OCI-LY3 (cell line): ENCODE measurements around the gene ATRN.

Experiments
- H2AFZ ChIP-seq: fragments of 200-600, 300-600 bp; shearing (Covaris generic); 2 replicates; pipeline ENCODE4 v1.6.0; 2014; ENCODE audit warnings: antibody characterized with exemption, low read depth, low read length
- H3K27ac ChIP-seq: fragments of 200-600, 300-600 bp; sonication (generic); 2 replicates; pipeline ENCODE4 v1.5.1; 2014; ENCODE audit warnings: mild to moderate bottlenecking, low read length, moderate library complexity, mixed read lengths
- H3K27me3 ChIP-seq: fragments of 200-600, 300-600 bp; sonication (generic); 2 replicates; pipeline ENCODE4 v1.6.1; 2014; ENCODE audit warnings: low read depth, low read length, mixed read lengths
- H3K36me3 ChIP-seq: fragments of 200-600, 300-600 bp; sonication (generic); replicated peaks from 2 replicates; pipeline ENCODE3; 2014; ENCODE audit warnings: low read depth, low read length, mixed read lengths
- H3K4me1 ChIP-seq: fragments of 300-600, 200-600 bp; sonication (generic); 2 replicates; pipeline ENCODE4 v1.6.1; 2014; ENCODE audit warnings: low read length, mixed read lengths
- H3K4me2 ChIP-seq: fragments of 200-600, 300-600 bp; sonication (generic); 2 replicates; pipeline ENCODE4 v1.6.1; 2014; ENCODE audit warnings: low read length, mixed read lengths
- H3K4me3 ChIP-seq: fragments of 300-600, 200-600 bp; sonication (generic); 2 replicates; pipeline ENCODE4 v1.5.1; 2014; ENCODE audit warnings: antibody characterized with exemption, mild to moderate bottlenecking, low read length, moderate library complexity
- H3K79me2 ChIP-seq: fragments of 300-600, 200-600 bp; shearing (Covaris generic); 2 replicates; pipeline ENCODE4 v1.6.1; 2014; ENCODE audit warnings: mild to moderate bottlenecking, low read length, mixed read lengths
- H3K9ac ChIP-seq: fragments of 300-600, 200-600 bp; shearing (Covaris generic); 2 replicates; pipeline ENCODE4 v1.6.0; 2014; ENCODE audit warnings: mild to moderate bottlenecking, low read length, moderate library complexity
- H3K9me3 ChIP-seq: fragments of 200-600, 300-600 bp; shearing (Covaris generic); 2 replicates; pipeline ENCODE4 v1.6.1; 2014; ENCODE audit warnings: low read length, mixed read lengths; ENCODE audit not compliant: insufficient read depth
- H4K20me1 ChIP-seq: fragments of 200-600, 300-600 bp; sonication (generic); 2 replicates; pipeline ENCODE4 v1.6.1; 2016; ENCODE audit warnings: low read length, mixed read lengths; ENCODE audit not compliant: insufficient read depth
- EZH2phosphoT487 ChIP-seq: fragments of 200-600 bp; shearing (Covaris generic); IDR thresholded peaks from 2 replicates; pipeline ENCODE4 v1.6.1; 2018; ENCODE audit warnings: antibody characterized with exemption, mixed run types, low read depth
- TF ChIP-seq, protein P1 (sequence below): fragments of 200-600, 300-600 bp; sonication (generic); IDR thresholded peaks from 2 replicates; pipeline ENCODE4 v1.5.1; 2014; ENCODE audit warnings: antibody characterized with exemption, low read length, low read depth

Gene ATRN

DNA sequence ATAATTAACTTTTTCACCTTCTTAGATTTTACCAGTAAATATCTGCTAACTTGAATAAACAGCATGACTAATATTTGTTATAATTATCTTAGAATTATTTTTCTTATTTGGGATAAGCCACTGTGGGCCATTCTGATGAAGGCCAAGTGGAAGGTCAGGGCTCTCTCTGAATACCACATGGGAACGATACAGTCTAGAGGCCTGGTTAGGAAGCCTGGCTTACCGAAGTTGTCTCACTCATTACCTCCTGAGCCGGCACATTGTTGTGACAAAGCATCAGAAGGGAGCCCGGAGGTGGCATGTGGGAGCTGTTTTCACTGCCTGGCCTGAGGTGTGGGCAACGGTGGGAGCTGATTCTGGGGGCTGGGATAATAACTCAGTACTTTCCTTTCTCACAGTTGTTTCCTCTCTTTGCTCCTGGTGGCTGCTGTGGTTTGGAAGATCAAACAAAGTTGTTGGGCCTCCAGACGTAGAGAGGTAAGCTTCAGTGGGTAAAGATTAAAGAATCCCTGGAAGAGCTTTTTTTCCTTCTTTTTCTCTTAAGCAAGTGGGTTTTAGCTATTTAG, 163.2 kb downstream of the ATRN start:
- H2AFZ ChIP-seq: no peak overlapping the region
- H3K4me3 ChIP-seq: no peak overlapping the region
- no peaks in the 10 kb centered on the region for H3K36me3 ChIP-seq
- H3K9me3 ChIP-seq: no peaks in the 10 kb centered on the region
- H3K79me2 ChIP-seq: no peaks in the 10 kb centered on the region
- no peak overlapping the region for H3K9ac ChIP-seq
- no peaks in the 10 kb centered on the region for H4K20me1 ChIP-seq
- H3K27ac ChIP-seq: no peak overlapping the region
- H3K4me1 ChIP-seq: no peaks in the 10 kb centered on the region
- TF ChIP-seq, protein P1, sequence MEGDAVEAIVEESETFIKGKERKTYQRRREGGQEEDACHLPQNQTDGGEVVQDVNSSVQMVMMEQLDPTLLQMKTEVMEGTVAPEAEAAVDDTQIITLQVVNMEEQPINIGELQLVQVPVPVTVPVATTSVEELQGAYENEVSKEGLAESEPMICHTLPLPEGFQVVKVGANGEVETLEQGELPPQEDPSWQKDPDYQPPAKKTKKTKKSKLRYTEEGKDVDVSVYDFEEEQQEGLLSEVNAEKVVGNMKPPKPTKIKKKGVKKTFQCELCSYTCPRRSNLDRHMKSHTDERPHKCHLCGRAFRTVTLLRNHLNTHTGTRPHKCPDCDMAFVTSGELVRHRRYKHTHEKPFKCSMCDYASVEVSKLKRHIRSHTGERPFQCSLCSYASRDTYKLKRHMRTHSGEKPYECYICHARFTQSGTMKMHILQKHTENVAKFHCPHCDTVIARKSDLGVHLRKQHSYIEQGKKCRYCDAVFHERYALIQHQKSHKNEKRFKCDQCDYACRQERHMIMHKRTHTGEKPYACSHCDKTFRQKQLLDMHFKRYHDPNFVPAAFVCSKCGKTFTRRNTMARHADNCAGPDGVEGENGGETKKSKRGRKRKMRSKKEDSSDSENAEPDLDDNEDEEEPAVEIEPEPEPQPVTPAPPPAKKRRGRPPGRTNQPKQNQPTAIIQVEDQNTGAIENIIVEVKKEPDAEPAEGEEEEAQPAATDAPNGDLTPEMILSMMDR: no peak
- TF ChIP-seq EZH2phosphoT487: no peak
- no peaks in the 10 kb centered on the region for H3K27me3 ChIP-seq
- H3K4me2 ChIP-seq: no peak overlapping the region

- Histone ChIP-seq H3K4me2 (no peak overlapping the region), H3K9ac (no peak overlapping the region), H3K27me3 (no peaks in the 10 kb centered on the region), H3K9me3 (peaks cover 3% of the 10 kb centered on the region; the same call in 1 of the 2 replicates), H3K79me2 (no peaks in the 10 kb centered on the region), H3K36me3 (peaks cover 8% of the 10 kb centered on the region), H4K20me1 (no peaks in the 10 kb centered on the region), H3K4me3 (no peak overlapping the region), H3K27ac (no peak overlapping the region), H3K4me1 (no peaks in the 10 kb centered on the region), H2AFZ (no peak overlapping the region)
- TF ChIP-seq, protein P1: no peak
- TF ChIP-seq EZH2phosphoT487: no peak
These were observed 164.5 kb downstream of the ATRN start for GRCh38 chr20:3635346-3635745.

DNA sequence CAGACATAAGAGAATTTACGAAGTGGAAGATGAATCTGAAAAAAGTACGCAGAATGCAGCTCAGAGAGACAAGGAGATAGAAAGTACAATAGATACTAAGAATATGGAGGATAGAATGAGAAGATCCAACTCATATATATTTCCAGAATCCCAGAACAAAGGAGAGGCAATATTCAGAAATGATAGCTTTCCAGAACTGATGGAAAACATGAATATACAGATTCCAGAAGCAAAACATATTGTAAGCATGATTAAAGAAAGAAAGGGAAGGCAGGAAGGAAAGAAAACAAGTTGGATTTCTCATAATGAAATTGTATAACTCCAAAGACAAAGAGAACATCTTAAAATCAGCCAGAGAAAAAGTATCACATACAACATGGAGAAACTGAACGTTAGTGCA, 169.4 kb downstream of the ATRN start:
- H3K4me2 ChIP-seq: no peak overlapping the region
- no peak overlapping the region for H3K27ac ChIP-seq
- no peak overlapping the region for H3K9ac ChIP-seq
- no peaks in the 10 kb centered on the region for H3K79me2 ChIP-seq
- H3K4me1 ChIP-seq: no peaks in the 10 kb centered on the region
- no peak overlapping the region for H2AFZ ChIP-seq
- no peaks in the 10 kb centered on the region for H3K27me3 ChIP-seq
- peaks cover 7% of the 10 kb centered on the region; the same call in 1 of the 2 replicates for H3K9me3 ChIP-seq
- peaks cover 19% of the 10 kb centered on the region for H3K36me3 ChIP-seq
- H4K20me1 ChIP-seq: no peaks in the 10 kb centered on the region
- no peak overlapping the region for H3K4me3 ChIP-seq
- TF ChIP-seq, protein P1: no peak
- TF ChIP-seq EZH2phosphoT487: no peak

DNA sequence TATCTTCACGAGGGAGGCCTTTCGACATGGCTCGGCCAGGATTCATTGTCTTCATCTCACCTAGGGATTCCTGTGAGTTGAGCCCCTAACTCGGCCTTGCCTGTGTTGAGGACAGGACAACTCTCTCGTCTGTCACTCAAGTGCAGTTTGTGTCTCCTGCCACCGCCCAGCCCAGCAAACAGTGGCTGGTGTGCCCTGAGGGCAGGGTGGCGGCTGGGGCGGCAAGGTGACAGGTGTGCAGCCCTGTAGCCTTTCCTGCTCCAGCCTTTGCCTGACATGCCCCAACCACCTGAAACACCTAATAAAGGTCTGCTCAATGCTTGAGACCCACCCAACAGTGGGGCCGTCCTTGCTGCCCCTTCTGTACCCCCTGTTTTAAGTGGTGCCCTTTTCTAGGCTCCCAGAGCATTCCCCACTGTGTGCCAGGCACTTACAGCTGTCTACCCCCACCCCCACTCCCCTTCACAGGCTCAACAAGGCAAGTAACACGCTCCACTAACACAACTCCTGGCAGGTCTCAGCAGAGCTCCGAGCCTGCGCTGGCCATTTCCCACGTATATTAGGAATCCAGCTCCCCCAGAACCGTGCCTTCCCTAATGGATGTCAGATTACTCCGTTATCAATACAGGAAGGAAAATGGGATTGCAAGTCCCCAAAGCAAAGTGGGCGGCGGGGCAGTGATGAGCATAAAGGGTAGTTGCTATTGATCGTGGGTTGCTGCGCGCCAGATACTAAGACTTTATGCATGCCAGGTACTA, 174.7 kb downstream of the ATRN start:
- Histone ChIP-seq H3K27me3 (no peaks in the 10 kb centered on the region), H2AFZ (no peak overlapping the region), H3K27ac (no peak overlapping the region), H3K9me3 (peaks cover 3% of the 10 kb centered on the region; the same call in 1 of the 2 replicates), H3K36me3 (peaks cover 10% of the 10 kb centered on the region), H3K9ac (no peak overlapping the region), H3K79me2 (no peaks in the 10 kb centered on the region), H3K4me3 (no peak overlapping the region), H3K4me2 (no peak overlapping the region), H4K20me1 (no peaks in the 10 kb centered on the region), H3K4me1 (no peaks in the 10 kb centered on the region; the same call in 1 of the 2 replicates)
- TF ChIP-seq EZH2phosphoT487: no peak
- TF ChIP-seq, protein P1: no peak
